ENCODE results near the gene TOP2B. TPM values are rescaled to one million over a fixed set of nuclear protein-coding genes. Genes with fewer than 3 reads are reported as not detected.

The TOP2B gene
- total RNA-seq, 1 experiment from 2014 or later, result 181 TPM

DNA sequence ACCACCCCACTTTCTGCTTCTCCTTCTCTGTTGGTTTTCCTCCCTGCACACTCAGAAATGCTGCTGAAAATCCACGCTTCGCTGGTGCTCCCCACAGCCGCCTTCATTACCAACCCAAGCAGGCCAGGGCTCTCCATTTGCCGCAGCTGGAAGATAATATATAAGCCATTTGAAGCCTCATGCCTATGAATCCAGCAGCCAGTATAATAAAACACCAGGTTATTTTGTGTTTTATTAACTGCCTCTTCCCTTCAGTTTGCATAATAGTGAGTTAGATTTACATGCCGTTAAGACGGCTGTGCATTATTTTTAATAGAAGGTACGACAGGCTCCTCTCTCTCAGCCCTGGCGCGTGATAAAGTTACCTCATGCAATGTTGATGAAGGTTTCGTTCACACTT lies 86.6 kb downstream of the TOP2B start:
- Histone ChIP-seq H3K4me2 (ENCODE audit: insufficient read depth, insufficient read length, low read length) (no peak overlapping the region), H3K56ac (ENCODE audit: insufficient read length, low read depth, low read length) (no peak overlapping the region), H2BK20ac (ENCODE audit: low read depth, low read length, poor library complexity, severe bottlenecking) (no peak overlapping the region), H2BK12ac (ENCODE audit: insufficient read length, low read depth, low read length) (no peak overlapping the region), H3T11ph (ENCODE audit: low read length) (no peak overlapping the region), H3K79me1 (ENCODE audit: insufficient read depth, low read depth, low read length, poor library complexity, severe bottlenecking) (no peaks in the 10 kb centered on the region), H3K79me2 (ENCODE audit: insufficient read depth, low read length) (no peaks in the 10 kb centered on the region), H3K9ac (ENCODE audit: extremely low read depth, insufficient read length, low read length) (no peak overlapping the region), H4K8ac (replicated peaks; ENCODE audit: insufficient read length, low read depth, low read length) (no peak overlapping the region), H2BK5ac (ENCODE audit: insufficient read length, low read length) (no peak overlapping the region), H3K23me2 (ENCODE audit: insufficient read length, low read depth, low read length, poor library complexity, severe bottlenecking) (no peaks in the 10 kb centered on the region), H4K20me1 (ENCODE audit: control insufficient read depth, insufficient read depth, insufficient read length) (no peaks in the 10 kb centered on the region), H4K91ac (ENCODE audit: insufficient read length, low read depth, low read length) (no peak overlapping the region), H3K9me3 (ENCODE audit: control insufficient read depth, low read depth, low read length) (no peaks in the 10 kb centered on the region), H2AFZ (ENCODE audit: low read length) (no peak overlapping the region), H2AK5ac (ENCODE audit: insufficient read length, low read length) (no peak overlapping the region), H2BK120ac (ENCODE audit: low read depth, low read length, poor library complexity, severe bottlenecking) (no peak overlapping the region), H3K27ac (ENCODE audit: insufficient read length, low read depth, low read length) (no peak overlapping the region), H3K27me3 (ENCODE audit: insufficient read depth, low read length) (no peaks in the 10 kb centered on the region), H2BK15ac (ENCODE audit: low read depth, low read length) (no peak overlapping the region), H4K5ac (ENCODE audit: insufficient read length, low read depth, low read length) (no peak overlapping the region), H3K4ac (ENCODE audit: low read depth, low read length) (no peak overlapping the region), H3K14ac (ENCODE audit: insufficient read depth, low read length) (no peak overlapping the region), H3K4me1 (ENCODE audit: insufficient read depth, low read length) (no peaks in the 10 kb centered on the region; the same call in 1 of the 2 replicates), H3K23ac (ENCODE audit: insufficient read length, low read depth, low read length) (no peak overlapping the region), H3K18ac (ENCODE audit: insufficient read length, low read depth, low read length) (no peak overlapping the region)
- Mint-ChIP-seq H3K4me3 (no peak overlapping the region; a peak in 1 of 5 replicates), H3K27me3 (ENCODE audit: low read depth) (no peaks in the 10 kb centered on the region), H3K4me1 (peaks cover 18 to 24% of the 10 kb centered on the region in 2 experiments), H3K9me3 (no peaks in the 10 kb centered on the region; a peak in 1 of 5 replicates), H3K36me3 (ENCODE audit: insufficient read depth in 1 of 3, low read depth in 3 of 3) (no peaks in the 10 kb centered on the region; a peak in 1 of 7 replicates), H3K27ac (no peak overlapping the region)
- DNase-seq, result no peak
- TF ChIP-seq, protein P1, sequence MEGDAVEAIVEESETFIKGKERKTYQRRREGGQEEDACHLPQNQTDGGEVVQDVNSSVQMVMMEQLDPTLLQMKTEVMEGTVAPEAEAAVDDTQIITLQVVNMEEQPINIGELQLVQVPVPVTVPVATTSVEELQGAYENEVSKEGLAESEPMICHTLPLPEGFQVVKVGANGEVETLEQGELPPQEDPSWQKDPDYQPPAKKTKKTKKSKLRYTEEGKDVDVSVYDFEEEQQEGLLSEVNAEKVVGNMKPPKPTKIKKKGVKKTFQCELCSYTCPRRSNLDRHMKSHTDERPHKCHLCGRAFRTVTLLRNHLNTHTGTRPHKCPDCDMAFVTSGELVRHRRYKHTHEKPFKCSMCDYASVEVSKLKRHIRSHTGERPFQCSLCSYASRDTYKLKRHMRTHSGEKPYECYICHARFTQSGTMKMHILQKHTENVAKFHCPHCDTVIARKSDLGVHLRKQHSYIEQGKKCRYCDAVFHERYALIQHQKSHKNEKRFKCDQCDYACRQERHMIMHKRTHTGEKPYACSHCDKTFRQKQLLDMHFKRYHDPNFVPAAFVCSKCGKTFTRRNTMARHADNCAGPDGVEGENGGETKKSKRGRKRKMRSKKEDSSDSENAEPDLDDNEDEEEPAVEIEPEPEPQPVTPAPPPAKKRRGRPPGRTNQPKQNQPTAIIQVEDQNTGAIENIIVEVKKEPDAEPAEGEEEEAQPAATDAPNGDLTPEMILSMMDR (conservative IDR thresholded peaks at IDR 0.05), result no peak
- WGBS (ENCODE audit: extremely low coverage, insufficient read length, low lambda C conversion rate), result no CpG with 5 or more reads among the region's 10 CpGs
